GM19351 (cell line): Measurements from ENCODE around the gene RBMS2.

Source experiments
- ATAC-seq: cut with Tn5 transposase; IDR thresholded peaks from one replicate; pipeline ENCODE4 v1.9.1; 2021; ENCODE audit warnings: mild to moderate bottlenecking, moderate library complexity; ENCODE audit not compliant: unreplicated experiment

The RBMS2 gene

DNA sequence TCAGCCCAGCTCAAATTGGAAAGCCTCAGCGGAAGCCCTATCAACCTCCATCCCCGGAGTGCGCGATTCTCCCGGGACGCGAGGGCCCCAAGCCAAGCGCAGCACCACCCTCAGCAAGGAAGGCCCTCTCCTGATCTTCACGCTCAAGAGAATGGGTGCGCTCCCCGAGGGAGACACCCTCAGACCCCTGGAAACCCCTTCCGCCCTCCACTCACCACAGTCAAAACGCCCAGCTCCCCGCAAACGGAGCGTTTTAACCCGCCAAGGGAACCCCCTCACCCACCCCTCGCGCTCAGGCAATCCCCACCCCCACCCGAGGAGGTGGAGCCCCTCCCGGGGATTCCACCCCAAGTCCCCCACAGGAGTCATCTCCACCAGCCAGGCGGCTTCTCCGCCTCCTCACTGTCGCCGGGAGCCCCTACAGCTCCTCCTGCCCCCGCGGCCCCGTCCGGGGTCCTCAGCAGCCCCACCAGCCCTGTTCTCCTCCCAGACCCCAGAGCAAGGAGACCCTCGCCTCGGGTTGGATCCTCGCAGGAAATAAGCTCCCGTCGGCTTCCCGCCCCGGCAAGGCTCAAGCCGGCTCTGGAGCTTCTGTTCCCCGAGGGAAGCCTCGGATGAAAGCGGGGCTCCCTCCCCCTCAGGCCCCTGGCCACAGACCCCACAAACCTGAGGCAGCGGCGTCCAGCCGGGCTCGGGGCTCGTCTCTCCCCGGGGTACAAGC lies 108.0 kb downstream of the RBMS2 start:
- peak; percentile 1 for ATAC-seq

DNA sequence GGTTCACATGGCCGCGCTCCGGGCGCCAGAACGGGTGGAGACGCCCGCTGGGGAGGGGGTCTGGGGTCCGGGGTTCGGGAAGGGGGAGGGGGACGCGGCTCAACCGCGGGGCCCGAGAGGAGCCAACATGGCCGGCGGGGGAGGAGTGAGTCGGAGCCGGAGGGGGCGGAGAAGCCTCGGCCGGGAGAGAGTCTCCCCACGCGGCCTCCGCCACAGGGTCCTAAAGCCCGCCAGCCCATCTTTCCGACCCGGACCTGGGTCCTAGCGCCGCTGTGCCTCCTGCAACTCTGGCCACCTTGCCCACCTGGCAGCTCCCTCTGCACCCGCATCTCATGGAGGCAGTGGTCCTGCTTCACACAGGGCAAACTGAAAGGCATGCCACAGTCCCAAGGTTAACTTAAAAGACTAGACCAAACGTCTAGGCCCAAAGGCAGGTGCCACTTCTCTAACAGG lies 108.6 kb downstream of the RBMS2 start, which contains the start of gene BAZ2A:
TSS of gene BAZ2A (minus strand) at position 147 of the 453 bp plus-strand sequence. CDS start 12,796 bp downstream, outside the sequence.
- peak; percentile 51 for ATAC-seq

DNA sequence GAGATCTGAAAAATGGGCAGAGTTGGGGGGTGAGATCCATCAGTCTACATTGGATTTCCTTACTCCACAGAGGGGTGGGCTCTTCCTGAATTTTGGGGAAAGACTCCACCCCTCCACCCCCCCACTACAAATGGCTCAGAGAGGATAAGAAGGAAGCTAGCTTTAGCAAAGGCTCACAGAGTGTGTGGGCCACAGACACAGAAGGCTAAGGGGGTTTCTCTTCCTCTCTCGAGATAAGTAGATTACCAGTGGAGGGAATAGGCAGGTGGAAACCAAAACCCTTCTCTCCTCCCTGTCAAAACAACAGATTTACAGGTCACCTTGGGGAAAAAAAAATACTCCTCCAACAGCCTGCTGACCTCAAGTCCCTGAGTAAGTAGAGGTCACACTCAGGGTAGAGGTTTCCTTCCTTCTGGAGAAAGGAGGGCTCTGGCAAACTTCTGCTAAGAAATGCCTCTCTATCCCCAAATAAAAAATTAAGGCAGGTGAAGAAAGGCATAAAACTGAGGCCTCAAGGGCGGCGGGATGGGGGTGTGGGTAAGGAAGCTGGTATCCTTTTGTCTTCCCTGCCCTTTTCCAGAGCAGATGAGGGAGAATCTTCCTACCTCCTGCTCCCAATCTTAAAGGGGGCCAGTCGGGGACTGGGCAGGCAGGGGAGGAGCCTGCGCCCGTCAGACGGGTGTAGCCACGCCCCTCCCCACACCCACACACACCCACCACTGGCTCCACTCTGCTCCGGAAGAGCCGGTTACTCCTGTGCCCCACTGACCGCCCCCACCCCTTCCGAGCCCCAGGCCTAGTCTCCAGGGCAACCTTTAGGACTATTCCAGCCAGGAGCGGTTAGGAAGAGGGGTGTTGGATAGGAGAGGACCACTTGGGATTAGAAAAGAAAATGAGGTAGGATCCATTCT lies 110.4 kb downstream of the RBMS2 start:
- ATAC-seq: peak; percentile 31

DNA sequence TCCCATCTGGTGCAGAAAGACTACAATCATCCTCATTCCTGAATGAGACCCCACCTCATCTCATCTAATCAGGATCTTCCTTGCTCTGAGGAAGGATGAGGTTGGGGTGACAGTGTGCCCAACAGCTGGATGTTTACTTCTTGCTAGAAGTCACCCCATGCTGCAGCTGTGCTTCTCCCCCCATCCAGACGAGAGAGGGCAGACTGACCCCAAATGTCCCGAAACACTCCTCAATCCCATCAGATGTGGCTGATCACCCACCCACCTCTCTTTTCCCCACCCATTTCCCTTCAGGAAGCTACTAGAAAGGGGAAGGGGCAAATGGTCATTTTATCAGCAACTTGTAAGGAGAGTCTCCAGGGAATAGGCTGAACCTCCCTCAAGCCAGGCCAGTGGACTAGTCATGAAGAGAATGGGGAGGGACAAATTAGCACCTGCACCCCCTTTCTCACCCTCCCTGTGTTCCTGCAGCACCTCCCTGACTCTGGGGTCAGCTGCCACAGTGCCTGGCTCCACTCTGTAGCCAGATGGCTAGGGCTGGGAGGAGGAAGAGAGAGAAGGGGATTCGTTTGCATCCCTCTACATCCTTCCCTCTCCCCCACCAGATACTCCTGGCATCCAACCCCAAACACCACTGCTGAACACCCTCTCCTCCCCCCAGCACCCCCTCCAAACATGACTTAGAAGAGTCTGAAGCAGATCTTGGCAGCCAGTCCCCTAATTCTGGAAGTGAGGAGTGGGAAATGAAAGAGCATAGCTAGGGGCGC lies 111.3 kb downstream of the RBMS2 start:
- no peak for ATAC-seq

DNA sequence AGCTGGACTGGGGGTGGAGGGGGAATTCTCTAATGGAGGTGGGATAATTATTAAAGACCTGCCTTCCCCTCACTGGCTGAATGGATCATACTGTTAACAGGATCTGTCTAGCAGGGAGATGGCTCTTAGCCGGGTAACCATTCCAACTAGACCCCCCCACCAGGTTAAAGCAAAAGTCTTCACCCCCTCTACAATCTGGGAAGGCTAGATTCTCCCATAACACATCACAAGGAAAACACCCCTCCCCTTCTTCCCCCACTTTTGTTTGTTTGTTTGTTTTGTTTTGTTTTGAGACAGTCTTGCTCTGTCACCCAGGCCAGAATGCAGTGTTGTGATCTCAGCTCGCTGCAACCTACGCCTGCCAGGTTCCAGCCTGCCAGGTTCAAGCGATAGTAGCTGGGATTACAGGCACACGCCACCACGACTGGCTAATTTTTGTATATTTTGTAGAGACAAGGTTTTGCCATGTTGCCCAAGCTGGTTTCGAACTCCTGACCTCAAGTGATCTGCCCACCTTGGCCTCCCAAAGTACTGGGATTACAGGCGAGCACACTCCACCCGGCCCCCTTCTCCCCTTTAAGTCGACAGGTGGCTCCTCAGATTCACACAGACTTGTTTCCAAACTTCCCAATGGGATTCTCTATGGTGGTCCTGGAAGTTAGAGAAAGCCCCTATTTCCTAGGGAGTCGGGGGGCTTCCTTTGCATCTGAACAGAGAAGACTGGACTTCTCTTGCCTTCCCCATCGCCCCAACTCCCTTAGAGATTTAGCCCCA lies 112.0 kb downstream of the RBMS2 start:
- no peak for ATAC-seq

DNA sequence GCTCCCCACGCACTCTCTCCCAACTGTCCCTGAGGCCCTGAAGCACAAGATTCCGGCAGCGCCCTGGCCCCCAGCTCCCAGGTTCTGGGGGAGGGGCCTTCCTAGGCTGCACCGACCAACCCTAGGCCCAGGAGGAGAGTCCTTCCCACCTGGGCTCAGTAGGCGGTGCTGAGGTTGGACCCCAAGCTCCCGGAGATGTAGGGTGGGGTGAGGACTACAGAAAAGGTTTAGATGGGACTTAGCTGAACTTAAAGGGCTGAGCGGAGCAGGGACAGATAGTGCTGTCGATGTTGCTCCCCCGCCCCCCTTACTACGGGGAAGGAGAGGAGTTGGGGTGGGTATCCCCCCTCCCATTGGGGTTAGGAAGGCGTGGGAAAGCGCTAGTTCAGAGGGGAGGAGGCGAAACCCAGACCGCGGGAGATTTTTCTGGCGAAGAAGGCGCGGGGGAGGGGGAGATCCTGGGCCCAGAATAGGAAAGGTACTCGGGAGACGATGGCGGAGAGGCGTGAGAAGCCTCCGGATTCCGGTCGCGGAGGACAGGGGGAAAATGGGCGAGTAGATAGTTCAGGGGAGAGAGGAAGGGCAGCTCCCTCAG lies 112.7 kb downstream of the RBMS2 start:
- ATAC-seq: no peak

DNA sequence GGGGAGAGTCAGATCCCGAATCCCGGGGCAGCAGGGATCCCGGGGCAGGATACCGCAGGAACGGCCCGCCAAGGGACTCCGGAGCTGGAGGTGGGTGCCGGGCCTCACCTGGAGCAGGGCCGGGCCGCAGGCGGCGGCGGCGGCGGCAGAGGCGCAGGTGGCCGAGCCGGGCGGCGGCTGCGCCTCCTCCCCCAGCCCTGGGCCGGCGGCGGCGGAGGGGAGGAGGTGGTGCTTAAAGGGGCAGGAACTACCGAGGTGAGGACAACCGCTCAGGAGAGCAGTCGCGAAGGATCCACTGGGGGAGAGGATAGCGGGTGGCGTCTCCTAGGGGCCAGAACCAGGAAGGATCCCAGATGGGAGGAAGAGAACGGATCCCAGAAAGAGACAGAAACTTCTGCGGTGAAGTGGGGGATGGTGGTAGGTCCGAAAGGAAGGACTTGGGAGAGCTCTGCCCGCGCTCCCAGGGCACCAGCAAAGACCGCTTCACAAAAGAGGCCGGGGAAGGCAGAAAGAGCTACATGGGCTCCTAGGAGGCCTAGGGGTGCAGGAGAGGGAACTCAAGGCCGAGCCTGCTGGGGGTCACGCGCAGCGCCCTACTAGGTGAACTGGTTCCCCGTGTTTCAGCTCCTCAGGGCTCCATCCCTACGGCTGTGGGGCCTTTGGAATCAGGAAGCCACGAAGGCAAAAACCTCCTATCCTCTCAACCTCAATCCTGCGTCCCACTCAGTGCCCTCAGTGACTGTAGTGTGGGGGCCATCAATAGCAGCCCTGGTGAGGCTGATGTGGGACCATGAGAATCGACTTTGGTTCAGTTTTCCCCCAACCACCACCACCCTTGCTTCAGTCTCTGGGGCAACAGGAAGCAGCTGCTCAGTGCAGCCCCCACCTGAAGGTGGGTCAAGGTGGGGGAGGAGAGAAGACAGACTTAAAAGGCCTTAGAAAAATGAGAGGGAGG lies 113.5 kb downstream of the RBMS2 start:
- ATAC-seq: peak; percentile 34

DNA sequence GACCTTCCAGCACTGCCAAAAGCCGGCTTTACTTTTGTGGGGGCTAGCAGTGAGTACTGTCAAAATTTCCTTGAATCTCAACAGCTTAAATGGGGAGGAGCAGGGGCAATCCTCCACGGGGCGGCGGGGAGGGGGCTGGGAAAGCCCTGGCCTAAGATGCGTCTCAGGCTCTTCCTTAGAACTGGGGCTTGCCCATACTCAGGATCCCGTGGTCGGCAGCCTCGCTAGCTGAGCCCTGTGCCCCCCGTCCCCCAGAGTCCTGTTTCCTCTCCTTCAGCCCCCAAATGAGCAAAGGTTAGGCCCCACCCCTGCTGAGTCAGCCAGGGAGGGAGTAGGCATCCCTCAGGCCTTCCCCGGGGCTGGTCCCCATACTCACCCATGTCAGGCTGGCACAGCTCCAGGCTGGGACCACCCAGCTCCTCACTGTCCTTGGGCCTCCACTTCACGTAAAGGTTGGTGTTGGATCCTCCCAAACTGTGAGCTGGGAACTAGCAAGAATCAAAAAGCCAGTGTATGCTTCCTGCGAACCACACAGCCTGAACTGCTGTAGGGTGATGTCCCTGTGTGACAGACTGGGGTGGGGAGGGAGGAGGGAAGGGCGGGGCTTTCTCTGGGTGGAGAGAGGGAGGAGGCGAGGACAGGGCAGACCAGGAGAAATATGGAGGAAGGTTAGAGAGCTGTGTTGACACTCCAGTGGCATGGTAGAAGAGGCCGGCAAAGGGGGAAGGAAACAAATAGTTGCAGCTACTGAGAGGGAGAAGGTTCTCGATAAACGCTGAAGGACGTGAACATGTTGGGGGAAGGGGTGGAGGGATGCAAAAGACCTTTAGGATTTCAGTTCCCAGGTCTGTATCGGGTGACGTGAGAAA lies 114.4 kb downstream of the RBMS2 start:
- ATAC-seq: peak; percentile 39

DNA sequence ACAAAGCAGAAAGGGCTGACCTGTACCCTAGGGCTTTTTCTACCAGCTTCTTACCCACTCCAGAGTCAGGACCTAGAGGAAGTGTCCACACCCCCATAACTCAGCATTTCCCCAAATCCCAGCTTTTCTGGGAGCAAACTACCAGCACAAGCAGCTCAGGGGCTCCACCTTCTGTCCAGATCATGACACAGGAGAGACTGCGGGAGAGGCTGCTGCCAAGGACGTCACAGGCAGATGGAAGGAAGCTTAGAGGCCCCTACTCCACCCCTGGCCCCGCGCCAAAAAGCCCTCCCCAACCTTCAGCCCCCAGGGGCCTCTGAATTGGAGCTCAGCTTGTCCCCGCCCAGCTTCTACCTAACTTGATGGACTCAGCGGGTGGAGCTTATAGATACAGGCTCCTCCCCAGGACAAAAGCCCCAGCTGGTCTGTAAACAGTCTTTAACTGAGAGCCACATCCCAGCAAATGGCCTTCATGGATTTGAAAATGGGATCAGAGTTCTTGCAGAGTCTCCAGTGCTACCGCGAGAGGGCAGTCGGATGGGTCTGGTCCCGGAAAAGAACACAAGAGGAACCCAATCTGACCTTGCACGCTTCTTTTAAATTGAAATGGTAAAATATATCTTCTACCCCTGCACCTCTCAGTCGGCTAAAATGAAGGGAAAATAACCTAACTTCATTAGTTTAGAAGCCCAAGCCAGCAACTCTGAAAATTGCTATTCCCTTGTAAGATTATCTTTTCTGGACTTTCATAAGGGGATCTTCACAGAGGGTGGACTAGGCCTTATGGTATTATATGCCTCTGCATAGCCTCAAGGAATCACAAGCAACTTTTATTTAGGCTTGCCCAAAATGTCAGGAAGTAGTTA lies 115.3 kb downstream of the RBMS2 start:
- ATAC-seq: peak; percentile 53

DNA sequence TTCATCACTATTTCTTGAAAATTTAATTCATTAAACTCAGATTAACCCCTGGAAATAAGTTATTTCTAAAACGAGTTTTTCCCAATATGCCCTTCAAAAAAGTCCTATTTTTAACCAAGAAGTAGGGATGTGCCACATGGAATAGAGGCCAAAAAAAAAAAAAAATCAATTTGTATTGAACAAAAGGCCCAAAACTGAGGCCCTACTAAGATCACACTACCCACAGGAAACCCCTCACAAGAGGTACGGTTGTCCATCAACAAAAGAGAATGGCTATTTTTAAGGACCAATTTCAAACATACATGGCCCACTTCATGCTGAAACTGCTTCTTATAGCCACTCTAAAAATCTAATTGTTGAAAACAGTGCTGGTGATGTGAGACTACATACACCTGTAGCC lies 116.0 kb downstream of the RBMS2 start:
- no peak for ATAC-seq

DNA sequence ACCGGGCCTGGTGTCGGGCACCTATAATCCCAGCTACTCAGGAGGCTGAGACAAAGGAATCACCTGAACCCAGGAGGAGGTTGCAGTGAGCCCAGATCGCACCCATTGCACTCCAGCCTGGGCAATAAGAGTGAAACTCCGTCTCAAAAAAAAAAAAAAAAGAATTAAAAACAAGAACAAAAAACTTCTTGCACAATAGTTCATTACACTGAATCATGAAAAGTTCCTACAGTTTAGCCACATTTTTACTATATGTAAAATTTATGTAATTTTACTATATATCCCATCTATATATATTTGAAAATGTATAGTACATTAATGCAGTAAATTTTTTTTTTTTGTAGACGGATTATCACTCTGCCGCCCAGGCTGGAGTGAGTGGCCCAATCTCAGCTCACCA lies 119.6 kb downstream of the RBMS2 start:
- no peak for ATAC-seq

DNA sequence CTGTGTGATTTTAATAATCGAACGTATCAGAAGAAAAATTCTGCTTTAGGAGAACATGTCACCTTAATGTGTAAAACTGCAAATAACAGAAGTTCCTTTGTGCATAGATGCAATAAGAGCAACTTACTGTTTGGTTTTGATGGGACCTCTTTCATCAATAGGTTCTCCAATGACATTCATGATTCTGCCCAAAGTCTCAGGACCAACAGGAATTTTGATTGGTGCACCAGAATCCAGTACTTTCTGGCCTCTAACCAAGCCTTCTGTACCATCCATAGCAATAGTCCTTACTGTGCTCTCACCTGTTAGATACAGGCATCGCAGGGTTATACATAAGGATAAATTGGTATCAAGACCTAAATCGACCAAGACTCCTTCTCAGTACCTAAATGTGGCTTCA lies 123.0 kb downstream of the RBMS2 start:
- ATAC-seq: no peak

DNA sequence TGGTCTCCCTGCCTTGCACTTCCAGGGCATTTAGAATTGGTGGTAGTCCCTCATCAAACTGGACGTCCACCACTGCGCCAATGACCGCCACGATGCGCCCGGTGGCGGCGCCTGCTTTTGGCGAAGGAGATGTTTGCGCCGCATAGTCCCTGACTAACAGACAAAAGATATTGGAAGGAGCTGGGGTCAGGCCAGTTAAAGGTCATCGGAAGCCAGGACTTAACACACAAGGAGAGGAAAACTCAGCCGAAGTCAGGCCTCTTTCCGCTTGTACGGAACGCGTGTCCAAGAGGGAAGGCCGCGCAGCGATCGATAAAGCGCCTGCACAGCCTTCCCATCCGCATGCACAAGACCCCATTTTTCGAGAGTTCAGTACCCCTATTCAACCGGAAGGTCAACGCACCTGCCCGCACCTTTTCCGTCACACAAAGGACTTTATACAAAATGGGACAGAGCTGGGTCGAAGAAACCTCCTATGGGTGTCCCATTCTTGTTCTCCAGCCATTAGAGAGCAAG lies 123.6 kb downstream of the RBMS2 start:
- ATAC-seq: no peak
